NCI-H446 (cell line): ENCODE results near the gene ADAMTS14.
"Not testable (repeated sequence)": the region's sequence is repeated elsewhere in the genome, so short reads cannot be mapped to it uniquely, and the experiment has no call there.

Source experiments
- DNase-seq, 2 experiments: peaks; one replicate each; lab custom pipeline; 2025; lab: John Stamatoyannopoulos, UW

The ADAMTS14 gene

GRCh38 chr10:70655316-70655715 is 17.0 kb upstream of the ADAMTS14 start:
- no peak for DNase-seq

GRCh38 chr10:70656489-70656888 is 15.8 kb upstream of the ADAMTS14 start:
- no peak for DNase-seq

GRCh38 chr10:70657041-70657440 is 15.3 kb upstream of the ADAMTS14 start:
- no peak for DNase-seq

GRCh38 chr10:70658582-70659136 is 13.6 kb upstream of the ADAMTS14 start:
- no peak for DNase-seq

GRCh38 chr10:70659306-70659705 is 13.0 kb upstream of the ADAMTS14 start:
- DNase-seq, result no peak

GRCh38 chr10:70660722-70661121 is 11.6 kb upstream of the ADAMTS14 start:
- no peak for DNase-seq

GRCh38 chr10:70661623-70662361 is 10.5 kb upstream of the ADAMTS14 start:
- DNase-seq, result no peak

GRCh38 chr10:70662362-70663220 is 9.7 kb upstream of the ADAMTS14 start:
- no peak for DNase-seq

- not testable (repeated sequence) for DNase-seq
These were observed 8.6 kb upstream of the ADAMTS14 start for GRCh38 chr10:70663458-70664409.

GRCh38 chr10:70664702-70665195 is 7.6 kb upstream of the ADAMTS14 start:
- DNase-seq, result peak; percentile 31 to 52

GRCh38 chr10:70666960-70667798 is 5.1 kb upstream of the ADAMTS14 start:
- no peak for DNase-seq

GRCh38 chr10:70667818-70668217 is 4.5 kb upstream of the ADAMTS14 start:
- not testable (repeated sequence) for DNase-seq

GRCh38 chr10:70668454-70668970 is 3.8 kb upstream of the ADAMTS14 start:
- no peak for DNase-seq

GRCh38 chr10:70669015-70669414 is 3.3 kb upstream of the ADAMTS14 start:
- no peak for DNase-seq

- DNase-seq, result no peak
These were observed 2.5 kb upstream of the ADAMTS14 start for GRCh38 chr10:70669732-70670317.

GRCh38 chr10:70671619-70672164 is 614 bp upstream of the ADAMTS14 start:
- no peak for DNase-seq

- DNase-seq, result no peak
These were observed 980 bp downstream of the ADAMTS14 start for GRCh38 chr10:70673043-70673928.

- DNase-seq, result no peak
These were observed 1.7 kb downstream of the ADAMTS14 start for GRCh38 chr10:70673929-70674559.
